ENCODE measurements around the gene LRP5.

The LRP5 gene

GRCh38 chr11:68414496-68415221 lies 102.3 kb downstream of the LRP5 start:
- no peak overlapping the region for H3K4me2 ChIP-seq (ENCODE audit: low read length, poor library complexity, severe bottlenecking)
- H3K18ac ChIP-seq (ENCODE audit: low read depth in 1 of 2, low read length in 2 of 2) = no peak overlapping the region
- no peak overlapping the region for H3K14ac ChIP-seq (ENCODE audit: low read length in 2 of 2)
- no peak overlapping the region for H4K8ac ChIP-seq (ENCODE audit: low read length)
- no peak for DNase-seq
- peaks cover 7% of the 10 kb centered on the region for H3K4me1 ChIP-seq (ENCODE audit: control insufficient read depth, insufficient read depth, low read depth, low read length)
- no peak overlapping the region for H2AK5ac ChIP-seq (ENCODE audit: low read length, severe bottlenecking)
- H3K23ac ChIP-seq (ENCODE audit: low read length in 2 of 2) = no peak overlapping the region
- no peak overlapping the region for H2BK15ac ChIP-seq (ENCODE audit: low read depth, poor library complexity, severe bottlenecking)
- no peak overlapping the region for H2AFZ ChIP-seq (ENCODE audit: low read depth, low read length)
- H2BK12ac ChIP-seq (ENCODE audit: low read length in 2 of 2) = no peak overlapping the region
- H2BK120ac ChIP-seq (ENCODE audit: low read depth, low read length) = no peak overlapping the region
- H3K27ac ChIP-seq (ENCODE audit: low read length, poor library complexity, severe bottlenecking) = no peak overlapping the region
- no peak overlapping the region for H3K9ac ChIP-seq (ENCODE audit: low read length)
- H3K27me3 ChIP-seq (ENCODE audit: control insufficient read depth in 1 of 2, insufficient read depth in 1 of 2, low read length in 2 of 2) = no peaks in the 10 kb centered on the region
- H4K91ac ChIP-seq (ENCODE audit: low read length) = no peak overlapping the region
- H3K4me3 ChIP-seq (ENCODE audit: insufficient read depth in 1 of 2, low read depth in 1 of 2, low read length in 2 of 2) = no peak overlapping the region
- H2BK5ac ChIP-seq (ENCODE audit: low read depth, low read length, poor library complexity, severe bottlenecking) = no peak overlapping the region
- peaks cover 15% of the 10 kb centered on the region for H3K79me1 ChIP-seq (replicated peaks; ENCODE audit: low read length, poor library complexity, severe bottlenecking)
- WGBS = 96% methylated on average over 19 of the region's 19 CpGs
- peaks cover 58 to 73% of the 10 kb centered on the region in 2 experiments for H3K36me3 ChIP-seq (ENCODE audit: control insufficient read depth in 1 of 2, insufficient read depth in 2 of 2, low read depth in 1 of 2, low read length in 2 of 2)
- H3K4ac ChIP-seq (ENCODE audit: low read depth in 1 of 2, low read length in 2 of 2) = no peak overlapping the region
- H3K9me3 ChIP-seq (ENCODE audit: control insufficient read depth, low read length) = no peaks in the 10 kb centered on the region

GRCh38 chr11:68416070-68416578 lies 103.7 kb downstream of the LRP5 start:
- Histone ChIP-seq H3K4ac (ENCODE audit: low read depth in 1 of 2, low read length in 2 of 2) (no peak overlapping the region), H3K27ac (ENCODE audit: low read length, poor library complexity, severe bottlenecking) (no peak overlapping the region), H3K36me3 (ENCODE audit: control insufficient read depth in 1 of 2, insufficient read depth in 2 of 2, low read depth in 1 of 2, low read length in 2 of 2) (peaks cover 48 to 63% of the 10 kb centered on the region in 2 experiments), H4K8ac (ENCODE audit: low read length) (no peak overlapping the region), H3K4me2 (ENCODE audit: low read length, poor library complexity, severe bottlenecking) (no peak overlapping the region), H2AFZ (ENCODE audit: low read depth, low read length) (no peak overlapping the region), H4K91ac (ENCODE audit: low read length) (no peak overlapping the region), H2BK5ac (ENCODE audit: low read depth, low read length, poor library complexity, severe bottlenecking) (no peak overlapping the region), H3K18ac (ENCODE audit: low read depth in 1 of 2, low read length in 2 of 2) (no peak overlapping the region), H3K23ac (ENCODE audit: low read length in 2 of 2) (no peak overlapping the region), H3K4me3 (ENCODE audit: insufficient read depth in 1 of 2, low read depth in 1 of 2, low read length in 2 of 2) (no peak overlapping the region), H2BK120ac (ENCODE audit: low read depth, low read length) (no peak overlapping the region), H3K79me1 (replicated peaks; ENCODE audit: low read length, poor library complexity, severe bottlenecking) (peaks cover 18% of the 10 kb centered on the region), H2BK12ac (ENCODE audit: low read length in 2 of 2) (no peak overlapping the region), H3K14ac (ENCODE audit: low read length in 2 of 2) (no peak overlapping the region), H3K27me3 (ENCODE audit: control insufficient read depth in 1 of 2, insufficient read depth in 1 of 2, low read length in 2 of 2) (no peaks in the 10 kb centered on the region), H2AK5ac (ENCODE audit: low read length, severe bottlenecking) (no peak overlapping the region), H3K9me3 (ENCODE audit: control insufficient read depth, low read length) (no peaks in the 10 kb centered on the region), H3K9ac (ENCODE audit: low read length) (no peak overlapping the region), H2BK15ac (ENCODE audit: low read depth, poor library complexity, severe bottlenecking) (no peak overlapping the region), H3K4me1 (ENCODE audit: control insufficient read depth, insufficient read depth, low read depth, low read length) (peaks cover 7% of the 10 kb centered on the region)
- no peak for DNase-seq
- WGBS = 97% methylated on average over 22 of the region's 22 CpGs

- no peaks in the 10 kb centered on the region for H3K4me1 ChIP-seq (ENCODE audit: control insufficient read depth, insufficient read depth, low read depth, low read length)
Measured at GRCh38 chr11:68418648-68419047, 106.3 kb downstream of the LRP5 start.

GRCh38 chr11:68420171-68420570 lies 107.8 kb downstream of the LRP5 start:
- no peaks in the 10 kb centered on the region for H3K9me3 ChIP-seq (ENCODE audit: control insufficient read depth, low read length)
- H3K36me3 ChIP-seq (ENCODE audit: control insufficient read depth in 1 of 2, insufficient read depth in 2 of 2, low read depth in 1 of 2, low read length in 2 of 2) = peaks cover 30 to 46% of the 10 kb centered on the region in 2 experiments
- H2BK15ac ChIP-seq (ENCODE audit: low read depth, poor library complexity, severe bottlenecking) = no peak overlapping the region
- H2AK5ac ChIP-seq (ENCODE audit: low read length, severe bottlenecking) = no peak overlapping the region
- no peak overlapping the region for H2BK120ac ChIP-seq (ENCODE audit: low read depth, low read length)
- peaks cover 17% of the 10 kb centered on the region for H3K79me1 ChIP-seq (replicated peaks; ENCODE audit: low read length, poor library complexity, severe bottlenecking)
- no peak overlapping the region for H3K4me2 ChIP-seq (ENCODE audit: low read length, poor library complexity, severe bottlenecking)
- H3K27ac ChIP-seq (ENCODE audit: low read length, poor library complexity, severe bottlenecking) = no peak overlapping the region
- H3K27me3 ChIP-seq (ENCODE audit: control insufficient read depth in 1 of 2, insufficient read depth in 1 of 2, low read length in 2 of 2) = no peaks in the 10 kb centered on the region
- no peak overlapping the region for H2BK12ac ChIP-seq (ENCODE audit: low read length in 2 of 2)
- H4K8ac ChIP-seq (ENCODE audit: low read length) = no peak overlapping the region
- over 99% methylated on average over 7 of the region's 7 CpGs for WGBS
- no peak overlapping the region for H3K4ac ChIP-seq (ENCODE audit: low read depth in 1 of 2, low read length in 2 of 2)
- H2AFZ ChIP-seq (ENCODE audit: low read depth, low read length) = no peak overlapping the region
- H3K23ac ChIP-seq (ENCODE audit: low read length in 2 of 2) = no peak overlapping the region
- no peak overlapping the region for H3K4me3 ChIP-seq (ENCODE audit: insufficient read depth in 1 of 2, low read depth in 1 of 2, low read length in 2 of 2)
- H3K14ac ChIP-seq (ENCODE audit: low read length in 2 of 2) = no peak overlapping the region
- no peak for DNase-seq
- H3K4me1 ChIP-seq (ENCODE audit: control insufficient read depth, insufficient read depth, low read depth, low read length) = no peaks in the 10 kb centered on the region
- no peak overlapping the region for H3K18ac ChIP-seq (ENCODE audit: low read depth in 1 of 2, low read length in 2 of 2)
- H3K9ac ChIP-seq (ENCODE audit: low read length) = no peak overlapping the region
- no peak overlapping the region for H4K91ac ChIP-seq (ENCODE audit: low read length)
- no peak overlapping the region for H2BK5ac ChIP-seq (ENCODE audit: low read depth, low read length, poor library complexity, severe bottlenecking)

More at GRCh38 chr11:68418648-68419047, 106.3 kb downstream of the LRP5 start:
- Histone ChIP-seq H4K8ac (ENCODE audit: low read length) (no peak overlapping the region), H3K4me3 (ENCODE audit: insufficient read depth in 1 of 2, low read depth in 1 of 2, low read length in 2 of 2) (no peak overlapping the region), H2BK5ac (ENCODE audit: low read depth, low read length, poor library complexity, severe bottlenecking) (no peak overlapping the region), H2AFZ (ENCODE audit: low read depth, low read length) (no peak overlapping the region), H3K4me2 (ENCODE audit: low read length, poor library complexity, severe bottlenecking) (no peak overlapping the region), H3K9ac (ENCODE audit: low read length) (no peak overlapping the region), H3K9me3 (ENCODE audit: control insufficient read depth, low read length) (no peaks in the 10 kb centered on the region), H2BK120ac (ENCODE audit: low read depth, low read length) (no peak overlapping the region), H3K18ac (ENCODE audit: low read depth in 1 of 2, low read length in 2 of 2) (no peak overlapping the region), H3K14ac (ENCODE audit: low read length in 2 of 2) (no peak overlapping the region), H3K27ac (ENCODE audit: low read length, poor library complexity, severe bottlenecking) (no peak overlapping the region), H3K4ac (ENCODE audit: low read depth in 1 of 2, low read length in 2 of 2) (no peak overlapping the region), H3K27me3 (ENCODE audit: control insufficient read depth in 1 of 2, insufficient read depth in 1 of 2, low read length in 2 of 2) (no peaks in the 10 kb centered on the region), H3K79me1 (replicated peaks; ENCODE audit: low read length, poor library complexity, severe bottlenecking) (peaks cover 20% of the 10 kb centered on the region), H2BK15ac (ENCODE audit: low read depth, poor library complexity, severe bottlenecking) (no peak overlapping the region), H2AK5ac (ENCODE audit: low read length, severe bottlenecking) (no peak overlapping the region), H3K23ac (ENCODE audit: low read length in 2 of 2) (no peak overlapping the region), H2BK12ac (ENCODE audit: low read length in 2 of 2) (peak overlapping the region in 1 of 2 experiments; percentile 25), H3K36me3 (ENCODE audit: control insufficient read depth in 1 of 2, insufficient read depth in 2 of 2, low read depth in 1 of 2, low read length in 2 of 2) (peaks cover 36 to 46% of the 10 kb centered on the region in 2 experiments), H4K91ac (ENCODE audit: low read length) (no peak overlapping the region)
- no peak for DNase-seq
- 67% methylated on average over 6 of the region's 6 CpGs for WGBS
